ENCODE measurements around the gene LRRC27. TPM values are rescaled to one million over a fixed set of nuclear protein-coding genes. Genes with fewer than 3 reads are reported as not detected.

LRRC27 gene
- polyA plus RNA-seq, 3 donors, result 3.6 to 12.8 (median 3.6) TPM

DNA sequence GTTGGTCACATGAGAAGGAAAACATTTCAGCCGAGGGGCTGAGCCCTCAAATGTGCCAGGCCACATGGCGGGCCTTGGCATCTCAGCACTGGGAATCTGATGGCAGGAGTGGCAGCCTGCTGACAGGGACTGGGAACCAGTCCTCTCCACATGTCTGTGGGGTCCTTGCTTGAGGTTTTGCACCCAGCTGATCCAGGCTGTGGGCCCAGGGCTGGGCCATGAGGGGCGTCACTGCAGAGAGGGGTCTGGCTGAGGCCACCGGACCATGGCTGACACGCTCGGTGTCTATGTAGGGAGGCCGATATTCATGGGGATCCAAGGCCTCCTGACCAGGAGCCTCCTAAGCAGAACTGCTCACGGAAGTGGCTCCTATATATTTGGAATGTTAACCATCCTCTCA is 34.0 kb downstream of the LRRC27 start:
- no peak for DNase-seq
- H3K4me2 ChIP-seq (replicated peaks; ENCODE audit: extremely low read depth, low read length, poor library complexity, severe bottlenecking), result no peak overlapping the region
- WGBS (ENCODE audit: insufficient coverage), result 96% methylated on average over 7 of the region's 8 CpGs
- peaks cover 5% of the 10 kb centered on the region for H3K4me1 Mint-ChIP-seq
- H3K4me3 Mint-ChIP-seq, result no peak overlapping the region
- H3K27me3 Mint-ChIP-seq (ENCODE audit: low read depth in 3 of 3), result peaks cover 0 to 7% (median 2%) of the 10 kb centered on the region in 3 donors
- H3K9me3 Mint-ChIP-seq, result peaks cover 0 to 10% (median 0%) of the 10 kb centered on the region in 7 donors
- TF ChIP-seq, protein P1, sequence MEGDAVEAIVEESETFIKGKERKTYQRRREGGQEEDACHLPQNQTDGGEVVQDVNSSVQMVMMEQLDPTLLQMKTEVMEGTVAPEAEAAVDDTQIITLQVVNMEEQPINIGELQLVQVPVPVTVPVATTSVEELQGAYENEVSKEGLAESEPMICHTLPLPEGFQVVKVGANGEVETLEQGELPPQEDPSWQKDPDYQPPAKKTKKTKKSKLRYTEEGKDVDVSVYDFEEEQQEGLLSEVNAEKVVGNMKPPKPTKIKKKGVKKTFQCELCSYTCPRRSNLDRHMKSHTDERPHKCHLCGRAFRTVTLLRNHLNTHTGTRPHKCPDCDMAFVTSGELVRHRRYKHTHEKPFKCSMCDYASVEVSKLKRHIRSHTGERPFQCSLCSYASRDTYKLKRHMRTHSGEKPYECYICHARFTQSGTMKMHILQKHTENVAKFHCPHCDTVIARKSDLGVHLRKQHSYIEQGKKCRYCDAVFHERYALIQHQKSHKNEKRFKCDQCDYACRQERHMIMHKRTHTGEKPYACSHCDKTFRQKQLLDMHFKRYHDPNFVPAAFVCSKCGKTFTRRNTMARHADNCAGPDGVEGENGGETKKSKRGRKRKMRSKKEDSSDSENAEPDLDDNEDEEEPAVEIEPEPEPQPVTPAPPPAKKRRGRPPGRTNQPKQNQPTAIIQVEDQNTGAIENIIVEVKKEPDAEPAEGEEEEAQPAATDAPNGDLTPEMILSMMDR (IDR thresholded peaks at IDR 0.05), result no peak
- intact Hi-C loops (cut with micrococcal nuclease), result no loop called here
- H3K79me2 ChIP-seq (ENCODE audit: insufficient read depth, low read length), result no peaks in the 10 kb centered on the region
- H3K9me3 ChIP-seq (replicated peaks in 1 of 2; ENCODE audit: control insufficient read depth in 1 of 2, insufficient read depth in 1 of 2, low read length in 2 of 2), result no peaks in the 10 kb centered on the region
- no peaks in the 10 kb centered on the region for H3K4me1 ChIP-seq (ENCODE audit: control insufficient read depth in 1 of 2, insufficient read depth in 2 of 2, low read length in 2 of 2)
- peaks cover 45 to 52% of the 10 kb centered on the region in 2 donors for H3K36me3 Mint-ChIP-seq
- no peaks in the 10 kb centered on the region for H3K27me3 ChIP-seq (ENCODE audit: control insufficient read depth in 2 of 2, insufficient read depth in 2 of 2, low read length in 2 of 2)
- no peak overlapping the region for H3K4me3 ChIP-seq (replicated peaks in 1 of 3; ENCODE audit: low read depth in 2 of 3, low read length in 3 of 3)
- H4K20me1 ChIP-seq (ENCODE audit: insufficient read depth, low read length), result no peaks in the 10 kb centered on the region
- no peak overlapping the region for H3K27ac ChIP-seq (ENCODE audit: low read depth in 1 of 2, low read length in 2 of 2)
- peaks cover 10 to 36% of the 10 kb centered on the region in 2 donors for H3K36me3 ChIP-seq (replicated peaks in 1 of 2; ENCODE audit: control insufficient read depth in 1 of 2, insufficient read depth in 2 of 2, low read length in 2 of 2)
- H3K9ac ChIP-seq (ENCODE audit: insufficient read depth, low read length, poor library complexity, severe bottlenecking), result no peak overlapping the region
- H3K27ac Mint-ChIP-seq, result no peak overlapping the region
- no peak overlapping the region for H2AFZ ChIP-seq (ENCODE audit: insufficient read depth, low read depth, low read length, poor library complexity, severe bottlenecking)

DNA sequence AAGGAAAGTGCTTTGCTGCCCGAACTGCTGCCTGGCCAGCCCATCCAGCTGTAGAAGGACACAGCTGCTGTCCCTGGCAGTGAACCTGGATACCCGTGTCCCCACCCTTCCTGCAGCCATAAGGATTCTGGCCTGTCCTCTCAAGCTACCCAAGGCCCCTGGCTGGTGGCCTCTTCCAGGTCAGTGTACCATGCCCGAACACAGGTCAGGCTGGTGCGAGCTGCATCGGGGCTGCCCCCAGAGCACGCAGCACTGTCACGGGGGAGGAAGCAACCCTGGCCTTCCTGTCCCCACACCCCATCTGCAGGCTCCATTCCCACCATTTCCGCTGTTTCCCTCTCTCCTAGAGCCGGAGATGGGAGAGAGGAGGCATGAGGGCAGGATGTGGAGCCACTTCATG is 34.5 kb downstream of the LRRC27 start:
- TF ChIP-seq, protein P1 (IDR thresholded peaks at IDR 0.05), result no peak
- H3K27me3 ChIP-seq (ENCODE audit: control insufficient read depth in 2 of 2, insufficient read depth in 2 of 2, low read length in 2 of 2), result no peaks in the 10 kb centered on the region

More for the DNA sequence above, 34.5 kb downstream of the LRRC27 start:
- H3K9me3 Mint-ChIP-seq, result peaks cover 0 to 13% (median 0%) of the 10 kb centered on the region in 7 donors
- peaks cover 6% of the 10 kb centered on the region for H3K4me1 Mint-ChIP-seq
- no peak overlapping the region for H3K9ac ChIP-seq (ENCODE audit: insufficient read depth, low read length, poor library complexity, severe bottlenecking)
- no peak overlapping the region for H3K4me2 ChIP-seq (replicated peaks; ENCODE audit: extremely low read depth, low read length, poor library complexity, severe bottlenecking)
- no peak overlapping the region for H2AFZ ChIP-seq (ENCODE audit: insufficient read depth, low read depth, low read length, poor library complexity, severe bottlenecking)
- peaks cover 0 to 1% of the 10 kb centered on the region in 2 donors for H3K4me1 ChIP-seq (ENCODE audit: control insufficient read depth in 1 of 2, insufficient read depth in 2 of 2, low read length in 2 of 2)
- H3K27me3 Mint-ChIP-seq (ENCODE audit: low read depth in 3 of 3), result peaks cover 0 to 7% (median 2%) of the 10 kb centered on the region in 3 donors
- H3K36me3 ChIP-seq (replicated peaks in 1 of 2; ENCODE audit: control insufficient read depth in 1 of 2, insufficient read depth in 2 of 2, low read length in 2 of 2), result peaks cover 10 to 36% of the 10 kb centered on the region in 2 donors
- H3K4me3 ChIP-seq (replicated peaks in 1 of 3; ENCODE audit: low read depth in 2 of 3, low read length in 3 of 3), result no peak overlapping the region
- no peaks in the 10 kb centered on the region for H3K79me2 ChIP-seq (ENCODE audit: insufficient read depth, low read length)
- WGBS (ENCODE audit: insufficient coverage), result 88% methylated on average over 8 of the region's 9 CpGs
- H3K27ac ChIP-seq (ENCODE audit: low read depth in 1 of 2, low read length in 2 of 2), result no peak overlapping the region
- no peaks in the 10 kb centered on the region for H4K20me1 ChIP-seq (ENCODE audit: insufficient read depth, low read length)
- peaks cover 42 to 50% of the 10 kb centered on the region in 2 donors for H3K36me3 Mint-ChIP-seq
- no peak overlapping the region for H3K4me3 Mint-ChIP-seq
- intact Hi-C loops (cut with micrococcal nuclease), result no loop called here
- DNase-seq, result no peak
- peak overlapping the region in 1 of 7 donors; percentile 27 for H3K27ac Mint-ChIP-seq
- H3K9me3 ChIP-seq (replicated peaks in 1 of 2; ENCODE audit: control insufficient read depth in 1 of 2, insufficient read depth in 1 of 2, low read length in 2 of 2), result no peaks in the 10 kb centered on the region
